ENCODE measurements around the gene CASTOR1. TPM values are rescaled to one million over a fixed set of nuclear protein-coding genes. Genes with fewer than 3 reads are reported as not detected.

The CASTOR1 gene
- total and polyA plus RNA-seq, 12 donors, result 2.8 to 14.7 (median 6.2) TPM

- intact Hi-C loops (cut with DNase I), result no loop called here
- H3K4me1 ChIP-seq, result peaks cover 1 to 8% (median 3%) of the 10 kb centered on the region in 9 donors
- H3K4me3 ChIP-seq, result no peak overlapping the region
- ATAC-seq (no peak), DNase-seq (no peak)
- WGBS, 2 donors, result 76 to 82% methylated on average over 24 of the region's 24 CpGs
- peaks cover 0 to 60% (median 42%) of the 10 kb centered on the region in 7 donors for H3K27me3 ChIP-seq
- no peaks in the 10 kb centered on the region for H3K9me3 ChIP-seq
- no peak for TF ChIP-seq CTCF (IDR thresholded peaks at IDR 0.05)
- H3K27ac ChIP-seq, result peak overlapping the region in 1 of 10 donors; percentile 88
- H3K36me3 ChIP-seq, result peaks cover 0 to 17% (median 0%) of the 10 kb centered on the region in 9 donors
Measured at GRCh38 chr22:30240541-30241417, 48.5 kb downstream of the CASTOR1 start.

GRCh38 chr22:30239488-30240405, 49.6 kb downstream of the CASTOR1 start:
- intact Hi-C loops (cut with DNase I), result no loop called here
- TF ChIP-seq CTCF (IDR thresholded peaks at IDR 0.05), result no peak
- H3K9me3 ChIP-seq, result no peaks in the 10 kb centered on the region
- H3K4me3 ChIP-seq, result no peak overlapping the region
- ATAC-seq, result no peak
- H3K4me1 ChIP-seq, result peaks cover 0 to 7% (median 0%) of the 10 kb centered on the region in 9 donors
- 88 to 90% methylated on average over 17 of the region's 17 CpGs for WGBS, 2 donors
- peaks cover 0 to 56% (median 36%) of the 10 kb centered on the region in 7 donors for H3K27me3 ChIP-seq
- peak overlapping the region in 1 of 10 donors; percentile 58 for H3K27ac ChIP-seq
- DNase-seq, result no peak
- H3K36me3 ChIP-seq, result peaks cover 0 to 17% (median 0%) of the 10 kb centered on the region in 9 donors

- peak in 7 of 8 donors; percentile 68 to 85 (median 76) for ATAC-seq
- TF ChIP-seq CTCF (IDR thresholded peaks at IDR 0.05), result no peak
- peak; percentile 40 to 44 for DNase-seq
- Histone ChIP-seq H3K27ac (peak overlapping the region in 1 of 10 donors; percentile 58), H3K9me3 (no peaks in the 10 kb centered on the region), H3K4me1 (peaks cover 0 to 7% (median 0%) of the 10 kb centered on the region in 9 donors), H3K4me3 (no peak overlapping the region), H3K27me3 (peaks cover 0 to 51% (median 28%) of the 10 kb centered on the region in 7 donors), H3K36me3 (peaks cover 0 to 12% (median 0%) of the 10 kb centered on the region in 9 donors)
- WGBS, 2 donors, result 68 to 71% methylated on average over 27 of the region's 27 CpGs
- intact Hi-C loops (cut with DNase I), result no loop called here
Measured at GRCh38 chr22:30238661-30239487, 50.4 kb downstream of the CASTOR1 start.

Data from heart right ventricle (tissue), 16 donors.